B cell (primary cell): ENCODE results near the gene GSE1. TPM values are rescaled to one million over a fixed set of nuclear protein-coding genes. Genes with fewer than 3 reads are reported as not detected.

ENCODE experiments used
- ATAC-seq: fragments of 200-7000 bp; cut with Tn5 transposase; one replicate; pipeline ENCODE4 v1.10.0; 2021; ENCODE audit warnings: low read depth, mild to moderate bottlenecking, moderate number of reproducible peaks, moderate library complexity
- CTCF ChIA-PET: fragments of 350-600 bp; sonication (Branson Sonifier 250); formaldehyde crosslinking; loops from one replicate; lab custom pipeline; 2021; ENCODE audit warnings: antibody characterized with exemption, inconsistent platforms; lab: Charles Lee
- POLR2A ChIA-PET: fragments of 350-600 bp; sonication (Branson Sonifier 250); formaldehyde crosslinking; loops from one replicate; lab custom pipeline; 2021; ENCODE audit warnings: antibody characterized with exemption; lab: Charles Lee
- DNase-seq: peaks from one replicate; pipeline ENCODE4 v3.0.0; 2013
- H2AFZ ChIP-seq: 2 replicates; pipeline ENCODE4 v1.6.1; 2012; ENCODE audit warnings: mild to moderate bottlenecking, low read depth, low read length; ENCODE audit not compliant: insufficient read depth, poor library complexity, severe bottlenecking
- H3K27ac ChIP-seq, 2 donors: 1 replicate in 1 of 2; 2 replicates in 1 of 2; pipeline ENCODE4 v1.5.1; 2012 to 2013; ENCODE audit warnings: low read length in 2 of 2, mild to moderate bottlenecking in 2 of 2, moderate library complexity in 1 of 2
- H3K27me3 ChIP-seq, 4 experiments: fragments of 200-600 bp in 1 of 4; sonication (generic) in 1 of 4; replicated peaks in 1 of 4; 1 replicate in 2 of 4; 2 replicates in 2 of 4; pipeline versions ENCODE4 v1.6.1 to v1.7.0; 2013 to 2016; ENCODE audit warnings: low read length in 3 of 4, mild to moderate bottlenecking in 2 of 4, mixed read lengths in 1 of 4, moderate library complexity in 1 of 4; ENCODE audit not compliant: insufficient read depth in 4 of 4, control insufficient read depth in 3 of 4; ENCODE audit errors: control extremely low read depth in 1 of 4
- H3K36me3 ChIP-seq, 2 experiments: replicated peaks in 1 of 2; 1 replicate in 1 of 2; 2 replicates in 1 of 2; pipeline versions ENCODE4 v1.6.1 to v1.7.1; 2013; ENCODE audit warnings: low read length in 1 of 2; ENCODE audit not compliant: insufficient read depth in 2 of 2, control insufficient read depth in 1 of 2; ENCODE audit errors: control extremely low read depth in 1 of 2, extremely low read depth in 1 of 2
- H3K4me1 ChIP-seq, 2 donors: fragments of 200-600 bp in 1 of 2; sonication (generic) in 1 of 2; 1 replicate in 1 of 2; 2 replicates in 1 of 2; pipeline versions ENCODE4 v1.5.1 to v1.6.1; 2013 to 2017; ENCODE audit warnings: low read length in 2 of 2; ENCODE audit not compliant: control insufficient read depth in 2 of 2, insufficient read depth in 2 of 2
- H3K4me2 ChIP-seq: replicated peaks from 2 replicates; pipeline ENCODE3; 2012; ENCODE audit warnings: mild to moderate bottlenecking, low read depth, low read length; ENCODE audit not compliant: poor library complexity, severe bottlenecking
- H3K4me3 ChIP-seq, 5 experiments: fragments of 200-600 bp in 1 of 5; sonication (generic) in 1 of 5; 1 replicate in 3 of 5; 2 replicates in 2 of 5; pipeline versions ENCODE4 v1.5.1 to v1.7.0; 2011 to 2016; ENCODE audit warnings: low read length in 4 of 5, mild to moderate bottlenecking in 4 of 5, low read depth in 2 of 5, control low read depth in 1 of 5, moderate library complexity in 1 of 5; ENCODE audit not compliant: insufficient read depth in 1 of 5; ENCODE audit errors: control extremely low read depth in 1 of 5, extremely low read depth in 1 of 5
- H3K79me2 ChIP-seq: fragments of 200-600 bp; sonication (generic); one replicate; pipeline ENCODE4 v1.6.0; 2016; ENCODE audit warnings: low read length; ENCODE audit not compliant: control insufficient read depth, insufficient read depth
- H3K9ac ChIP-seq: fragments of 200-600 bp; sonication (generic); 2 replicates; pipeline ENCODE4 v1.6.1; 2017; ENCODE audit warnings: mild to moderate bottlenecking, low read length, moderate library complexity
- H3K9me3 ChIP-seq, 3 donors: one replicate each; pipeline versions ENCODE4 v1.6.1 to v1.7.1; 2013; ENCODE audit warnings: low read length in 2 of 3; ENCODE audit not compliant: control insufficient read depth in 2 of 3, insufficient read depth in 1 of 3; ENCODE audit errors: control extremely low read depth in 1 of 3
- H4K20me1 ChIP-seq: 2 replicates; pipeline ENCODE4 v1.6.0; 2012; ENCODE audit warnings: mild to moderate bottlenecking, low read length; ENCODE audit not compliant: insufficient read depth, control insufficient read depth, poor library complexity, severe bottlenecking
- H3K27ac Mint-ChIP-seq: one replicate; pipeline ENCODE4 v1.8.0; 2021; ENCODE audit warnings: mixed read lengths
- H3K27me3 Mint-ChIP-seq: one replicate; pipeline ENCODE4 v1.8.0; 2021; ENCODE audit warnings: mixed read lengths
- H3K4me1 Mint-ChIP-seq: one replicate; pipeline ENCODE4 v1.8.0; 2021; ENCODE audit warnings: mixed read lengths
- H3K4me3 Mint-ChIP-seq: one replicate; pipeline ENCODE4 v1.8.0; 2021; ENCODE audit warnings: mixed read lengths
- H3K9me3 Mint-ChIP-seq: one replicate; pipeline ENCODE4 v1.8.0; 2022; ENCODE audit warnings: mixed read lengths; ENCODE audit not compliant: insufficient read depth
- EZH2 ChIP-seq: IDR thresholded peaks from 2 replicates; pipeline ENCODE4 v1.6.1; 2012; ENCODE audit warnings: borderline replicate concordance, low read depth, mild to moderate bottlenecking, moderate library complexity, low read length; ENCODE audit not compliant: insufficient read depth, poor library complexity, severe bottlenecking
- WGBS: methylation state at CpG from one replicate; pipeline ENCODE4 v1.1.5; 2013; ENCODE audit warnings: missing lambda C conversion rate; ENCODE audit not compliant: insufficient coverage; 5-methylcytosine and 5-hydroxymethylcytosine counted together
- intact Hi-C: fragments of 100-400 bp; cut with micrococcal nuclease; formaldehyde crosslinking; loops from one replicate; pipeline ENCODE4 v1.10.0; 2022
- polyA plus RNA-seq: library from polyadenylated mRNA; depleted of rRNA; stranded (reverse); fragments of >200 nt; gene quantifications from 2 replicates; pipeline ENCODE4 v1.2.3, GENCODE V29; 2012
- total RNA-seq, 2 donors: library from RNA; stranded (reverse); fragments of 120-200 nt in 1 of 2; gene quantifications; 1 replicate in 1 of 2; 2 replicates in 1 of 2; pipeline versions ENCODE4 v1.2.3 to v1.2.4, GENCODE V29; 2013 to 2022
- TF ChIP-seq, protein P1 (sequence below): fragments of 200-600 bp; IDR thresholded peaks from one replicate; pipeline ENCODE4 v1.8.0; 2022; ENCODE audit warnings: antibody characterized with exemption, mild to moderate bottlenecking

GSE1 gene
- total and polyA plus RNA-seq, 2 donors (not counting 1 experiment from before 2014, with no cell fraction given): 57.3 to 76.1 TPM

- H3K9me3 ChIP-seq: no peaks in the 10 kb centered on the region
- H3K79me2 ChIP-seq: peaks cover 22% of the 10 kb centered on the region
- POLR2A ChIA-PET: interaction anchor here (0.7 kb wide), 1 partner anchor 8 kb away, joined by 3 read pairs; no protein-coding TSS in a partner anchor
- H3K27me3 ChIP-seq: no peaks in the 10 kb centered on the region
- TF ChIP-seq, protein P1, sequence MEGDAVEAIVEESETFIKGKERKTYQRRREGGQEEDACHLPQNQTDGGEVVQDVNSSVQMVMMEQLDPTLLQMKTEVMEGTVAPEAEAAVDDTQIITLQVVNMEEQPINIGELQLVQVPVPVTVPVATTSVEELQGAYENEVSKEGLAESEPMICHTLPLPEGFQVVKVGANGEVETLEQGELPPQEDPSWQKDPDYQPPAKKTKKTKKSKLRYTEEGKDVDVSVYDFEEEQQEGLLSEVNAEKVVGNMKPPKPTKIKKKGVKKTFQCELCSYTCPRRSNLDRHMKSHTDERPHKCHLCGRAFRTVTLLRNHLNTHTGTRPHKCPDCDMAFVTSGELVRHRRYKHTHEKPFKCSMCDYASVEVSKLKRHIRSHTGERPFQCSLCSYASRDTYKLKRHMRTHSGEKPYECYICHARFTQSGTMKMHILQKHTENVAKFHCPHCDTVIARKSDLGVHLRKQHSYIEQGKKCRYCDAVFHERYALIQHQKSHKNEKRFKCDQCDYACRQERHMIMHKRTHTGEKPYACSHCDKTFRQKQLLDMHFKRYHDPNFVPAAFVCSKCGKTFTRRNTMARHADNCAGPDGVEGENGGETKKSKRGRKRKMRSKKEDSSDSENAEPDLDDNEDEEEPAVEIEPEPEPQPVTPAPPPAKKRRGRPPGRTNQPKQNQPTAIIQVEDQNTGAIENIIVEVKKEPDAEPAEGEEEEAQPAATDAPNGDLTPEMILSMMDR: no peak
- TF ChIP-seq EZH2: no peak
- Mint-ChIP-seq H3K27me3 (no peaks in the 10 kb centered on the region), H3K4me1 (peaks cover 33% of the 10 kb centered on the region), H3K9me3 (no peaks in the 10 kb centered on the region), H3K4me3 (no peak overlapping the region), H3K27ac (no peak overlapping the region)
- peaks cover 17 to 29% of the 10 kb centered on the region in 2 donors for H3K4me1 ChIP-seq
- no peak overlapping the region for H3K27ac ChIP-seq
- peaks cover 0 to 3% of the 10 kb centered on the region in 2 experiments for H3K36me3 ChIP-seq
- intact Hi-C loops: no loop called here
- no peak overlapping the region for H3K9ac ChIP-seq
- CTCF ChIA-PET: interaction anchor here (0.9 to 9.6 kb wide), 3 partner anchors 24 to 77 kb away, joined by 3 to 57 read pairs (median 7); no protein-coding TSS in a partner anchor
- no peak overlapping the region for H3K4me2 ChIP-seq
- H3K4me3 ChIP-seq: no peak overlapping the region
- ATAC-seq (no peak), DNase-seq (no peak)
- no peaks in the 10 kb centered on the region for H4K20me1 ChIP-seq
- WGBS: 98% methylated on average over 9 of the region's 9 CpGs
- H2AFZ ChIP-seq: no peak overlapping the region
These were observed 69.4 kb downstream of the GSE1 start for GRCh38 chr16:85682516-85682915.

DNA sequence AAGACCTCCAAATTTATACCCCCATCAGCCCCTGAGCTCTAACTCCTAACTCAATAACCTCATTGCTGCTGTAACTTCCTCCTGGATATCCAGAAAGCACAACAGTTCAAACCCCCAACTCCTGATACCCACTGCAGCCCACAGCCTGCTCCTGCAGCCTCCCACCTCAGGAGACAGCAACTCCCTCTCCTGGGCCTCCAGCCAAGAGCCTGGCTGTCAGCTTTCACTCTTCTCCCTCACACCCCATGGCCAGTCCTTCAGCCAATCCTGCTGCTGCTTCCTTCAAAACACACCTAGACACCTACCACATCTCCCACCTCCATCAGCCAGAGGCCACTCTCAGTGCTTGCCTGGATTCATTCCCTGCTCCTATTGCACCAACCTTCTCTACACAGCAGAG is 70.2 kb downstream of the GSE1 start:
- ATAC-seq (no peak), DNase-seq (no peak)
- intact Hi-C loops: no loop called here
- H3K4me3 Mint-ChIP-seq: no peak overlapping the region
- Histone ChIP-seq H3K4me2 (no peak overlapping the region), H3K4me1 (peaks cover 22 to 35% of the 10 kb centered on the region in 2 donors), H3K36me3 (peaks cover 0 to under 1% of the 10 kb centered on the region in 2 experiments), H3K9ac (no peak overlapping the region), H3K9me3 (no peaks in the 10 kb centered on the region), H2AFZ (no peak overlapping the region), H3K27me3 (no peaks in the 10 kb centered on the region), H3K79me2 (peaks cover 29% of the 10 kb centered on the region), H3K4me3 (no peak overlapping the region), H4K20me1 (no peaks in the 10 kb centered on the region), H3K27ac (no peak overlapping the region)
- ChIA-PET POLR2A (no interaction called here), CTCF (interaction anchor here (0.5 kb wide), 1 partner anchor 390 kb away, joined by 3 read pairs; no protein-coding TSS in a partner anchor)
- H3K27ac Mint-ChIP-seq: no peak overlapping the region
- H3K9me3 Mint-ChIP-seq: no peaks in the 10 kb centered on the region
- TF ChIP-seq, protein P1: no peak
- TF ChIP-seq EZH2: no peak
- H3K27me3 Mint-ChIP-seq: no peaks in the 10 kb centered on the region
- H3K4me1 Mint-ChIP-seq: peaks cover 37% of the 10 kb centered on the region
